ENCODE data around the gene SPO11.

SPO11 gene

GRCh38 chr20:57385940-57386339 lies 56.3 kb downstream of the SPO11 start:
- TF ChIP-seq CTCF (IDR thresholded peaks at IDR 0.05; ENCODE audit: control insufficient read depth, extremely low read depth, insufficient read depth): no peak
- DNase-seq (ENCODE audit: low read depth): no peak
- no peak overlapping the region for H3K4me3 ChIP-seq (ENCODE audit: low read depth, low read length)

- DNase-seq (ENCODE audit: low read depth): no peak
- no peak for TF ChIP-seq CTCF (IDR thresholded peaks at IDR 0.05; ENCODE audit: control insufficient read depth, extremely low read depth, insufficient read depth)
- no peak overlapping the region for H3K4me3 ChIP-seq (ENCODE audit: low read depth, low read length)
These were observed 57.2 kb downstream of the SPO11 start for GRCh38 chr20:57386762-57387161.

- no peak for DNase-seq (ENCODE audit: low read depth)
- no peak overlapping the region for H3K4me3 ChIP-seq (ENCODE audit: low read depth, low read length)
- TF ChIP-seq CTCF (IDR thresholded peaks at IDR 0.05; ENCODE audit: control insufficient read depth, extremely low read depth, insufficient read depth): no peak
These were observed 57.9 kb downstream of the SPO11 start for GRCh38 chr20:57387463-57387862.

- no peak overlapping the region for H3K4me3 ChIP-seq (ENCODE audit: low read depth, low read length)
- TF ChIP-seq CTCF (IDR thresholded peaks at IDR 0.05; ENCODE audit: control insufficient read depth, extremely low read depth, insufficient read depth): no peak
- no peak for DNase-seq (ENCODE audit: low read depth)
These were observed 58.4 kb downstream of the SPO11 start for GRCh38 chr20:57387945-57388371.

- no peak overlapping the region for H3K4me3 ChIP-seq (ENCODE audit: low read depth, low read length)
These were observed 59.5 kb downstream of the SPO11 start for GRCh38 chr20:57388953-57389694.

GRCh38 chr20:57389695-57390603 lies 60.3 kb downstream of the SPO11 start:
- H3K4me3 ChIP-seq (ENCODE audit: low read depth, low read length): no peak overlapping the region
- TF ChIP-seq CTCF (IDR thresholded peaks at IDR 0.05; ENCODE audit: control insufficient read depth, extremely low read depth, insufficient read depth): no peak
- no peak for DNase-seq (ENCODE audit: low read depth)

More at GRCh38 chr20:57388953-57389694, 59.5 kb downstream of the SPO11 start:
- no peak for TF ChIP-seq CTCF (IDR thresholded peaks at IDR 0.05; ENCODE audit: control insufficient read depth, extremely low read depth, insufficient read depth)
- no peak for DNase-seq (ENCODE audit: low read depth)
